Neural progenitor cell (in vitro differentiated cells): ENCODE measurements around the gene SNTG2.

Experiments
- CTCF ChIP-seq: fragments of 200-600 bp; sonication (generic); IDR thresholded peaks from 2 replicates; pipeline ENCODE4 v1.5.1; 2017; ENCODE audit warnings: antibody characterized with exemption, mild to moderate bottlenecking
- EZH2 ChIP-seq: fragments of 200-600 bp; sonication (generic); IDR thresholded peaks from 2 replicates; pipeline ENCODE4 v1.6.1; 2017; ENCODE audit warnings: antibody characterized with exemption, mild to moderate bottlenecking, moderate library complexity

GRCh38 chr2:1245193-1245592, 294.5 kb downstream of the SNTG2 start:
- TF ChIP-seq CTCF, result no peak
- no peak for TF ChIP-seq EZH2
